Uterus (tissue), 2 donors: Measurements from ENCODE around the gene ANGPTL4.

Experiments
- CTCF ChIP-seq, 4 experiments: fragments of 200-600 bp in 2 of 4; fragments of 450-650 bp in 2 of 4; sonication (generic) in 2 of 4; IDR thresholded peaks; one replicate each; pipeline ENCODE4 v1.5.1; 2016 to 2019; ENCODE audit warnings: antibody characterized with exemption in 4 of 4, mild to moderate bottlenecking in 2 of 4, moderate library complexity in 1 of 4
- POLR2A ChIP-seq, 2 donors: fragments of 450-650 bp; IDR thresholded peaks; one replicate each; pipeline ENCODE4 v1.6.1; 2016; ENCODE audit warnings: antibody characterized with exemption in 2 of 2, mild to moderate bottlenecking in 1 of 2, moderate library complexity in 1 of 2

DNA sequence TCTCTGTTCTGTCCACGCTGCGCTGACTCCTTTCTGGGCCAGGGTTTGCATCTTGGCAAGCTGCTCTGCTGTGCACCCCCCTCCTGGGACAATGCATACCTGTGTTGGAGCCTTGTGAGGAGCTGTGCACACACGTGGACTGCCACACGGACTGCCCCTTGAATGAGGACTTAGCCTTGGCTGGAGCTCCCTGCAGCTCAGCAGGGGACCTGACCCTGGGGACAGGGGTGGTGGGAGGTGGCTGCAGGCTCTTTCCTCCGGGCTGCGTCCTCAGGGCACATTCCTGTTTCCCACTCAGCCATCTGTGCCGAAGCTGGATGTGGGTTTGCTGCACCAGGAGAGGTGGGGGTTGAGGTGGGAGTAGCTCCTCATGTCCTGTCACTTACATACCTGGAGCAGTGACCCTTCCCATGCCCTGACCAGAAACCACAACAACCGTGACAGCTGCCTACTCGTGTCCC, 34.4 kb downstream of the ANGPTL4 start:
- TF ChIP-seq POLR2A (IDR thresholded peaks at IDR 0.05) (no peak), CTCF (IDR thresholded peaks at IDR 0.05) (no peak)
